NCI-H446 (cell line): Measurements from ENCODE around the gene WDTC1.
"Not testable (repeated sequence)": the region's sequence is repeated elsewhere in the genome, so short reads cannot be mapped to it uniquely, and the experiment has no call there.

Experiments used
- DNase-seq, 2 experiments: peaks; one replicate each; lab custom pipeline; 2025; lab: John Stamatoyannopoulos, UW

The WDTC1 gene, protein sequence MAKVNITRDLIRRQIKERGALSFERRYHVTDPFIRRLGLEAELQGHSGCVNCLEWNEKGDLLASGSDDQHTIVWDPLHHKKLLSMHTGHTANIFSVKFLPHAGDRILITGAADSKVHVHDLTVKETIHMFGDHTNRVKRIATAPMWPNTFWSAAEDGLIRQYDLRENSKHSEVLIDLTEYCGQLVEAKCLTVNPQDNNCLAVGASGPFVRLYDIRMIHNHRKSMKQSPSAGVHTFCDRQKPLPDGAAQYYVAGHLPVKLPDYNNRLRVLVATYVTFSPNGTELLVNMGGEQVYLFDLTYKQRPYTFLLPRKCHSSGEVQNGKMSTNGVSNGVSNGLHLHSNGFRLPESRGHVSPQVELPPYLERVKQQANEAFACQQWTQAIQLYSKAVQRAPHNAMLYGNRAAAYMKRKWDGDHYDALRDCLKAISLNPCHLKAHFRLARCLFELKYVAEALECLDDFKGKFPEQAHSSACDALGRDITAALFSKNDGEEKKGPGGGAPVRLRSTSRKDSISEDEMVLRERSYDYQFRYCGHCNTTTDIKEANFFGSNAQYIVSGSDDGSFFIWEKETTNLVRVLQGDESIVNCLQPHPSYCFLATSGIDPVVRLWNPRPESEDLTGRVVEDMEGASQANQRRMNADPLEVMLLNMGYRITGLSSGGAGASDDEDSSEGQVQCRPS

DNA sequence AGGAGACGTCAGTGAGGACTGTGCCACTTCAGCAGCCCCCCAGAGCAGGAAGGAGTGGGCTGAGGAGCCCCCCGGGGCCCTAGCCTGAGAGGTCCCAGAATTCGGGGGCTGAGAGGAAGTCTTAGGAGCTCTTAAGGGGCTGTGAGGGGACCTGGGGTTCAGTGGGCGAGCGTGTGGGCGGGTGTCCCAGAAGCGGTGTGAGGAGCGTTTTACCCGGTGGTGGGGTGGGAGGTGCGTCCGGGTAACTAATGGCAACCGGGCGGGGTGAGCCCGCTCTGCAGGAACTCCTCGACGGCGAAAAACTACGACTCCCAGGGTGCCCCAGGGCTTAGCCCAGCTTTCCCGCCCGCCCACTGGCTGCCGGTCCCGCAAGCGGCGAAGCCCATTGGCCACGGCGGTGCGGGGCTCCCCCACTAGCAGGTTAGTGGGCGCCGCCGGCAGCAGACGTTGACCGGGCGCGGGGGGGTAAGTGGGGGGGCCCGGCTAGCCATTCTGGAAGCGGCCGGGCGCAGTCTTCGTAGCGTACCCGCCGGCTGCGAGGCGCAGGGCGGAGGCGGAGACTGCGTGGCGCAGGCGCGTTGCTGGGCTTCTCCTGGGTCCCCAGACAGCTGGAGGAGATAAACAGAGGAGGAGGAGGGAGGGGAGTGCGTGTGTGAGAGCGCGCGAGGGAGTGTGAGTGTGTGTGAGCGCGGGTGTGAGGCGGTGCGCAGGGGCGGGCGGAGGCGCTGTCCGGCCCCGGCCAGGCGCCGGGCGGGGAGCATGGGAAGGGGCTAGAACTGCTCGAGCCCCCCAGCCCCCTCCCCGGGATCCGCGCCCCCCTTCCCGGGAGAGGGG, at the start of gene WDTC1:
WDTC1 (plus strand) TSS at position 584 of the 834 bp plus-strand sequence. CDS start 26,423 bp downstream, outside the sequence.
- DNase-seq: peak; percentile 87 to 98

DNA sequence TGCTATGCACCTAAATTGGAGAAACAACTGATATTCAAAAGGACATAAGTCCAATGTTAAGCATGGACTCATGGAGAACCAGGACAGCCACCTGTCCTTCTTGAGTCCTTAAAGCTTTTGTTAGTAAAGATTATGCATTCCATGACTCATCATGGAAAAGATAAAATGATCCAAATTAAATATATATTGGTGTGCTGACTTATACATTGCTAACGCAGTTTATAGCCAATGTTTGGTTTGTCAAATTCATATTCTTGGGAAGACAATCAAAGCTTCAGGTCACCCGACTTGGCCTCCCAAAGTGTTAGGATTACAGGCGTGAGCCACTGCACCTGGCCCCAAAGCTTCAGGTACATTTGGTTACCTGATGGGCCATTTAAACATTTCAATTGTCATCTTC, 49.8 kb upstream of the WDTC1 start:
- DNase-seq: not testable (repeated sequence)

DNA sequence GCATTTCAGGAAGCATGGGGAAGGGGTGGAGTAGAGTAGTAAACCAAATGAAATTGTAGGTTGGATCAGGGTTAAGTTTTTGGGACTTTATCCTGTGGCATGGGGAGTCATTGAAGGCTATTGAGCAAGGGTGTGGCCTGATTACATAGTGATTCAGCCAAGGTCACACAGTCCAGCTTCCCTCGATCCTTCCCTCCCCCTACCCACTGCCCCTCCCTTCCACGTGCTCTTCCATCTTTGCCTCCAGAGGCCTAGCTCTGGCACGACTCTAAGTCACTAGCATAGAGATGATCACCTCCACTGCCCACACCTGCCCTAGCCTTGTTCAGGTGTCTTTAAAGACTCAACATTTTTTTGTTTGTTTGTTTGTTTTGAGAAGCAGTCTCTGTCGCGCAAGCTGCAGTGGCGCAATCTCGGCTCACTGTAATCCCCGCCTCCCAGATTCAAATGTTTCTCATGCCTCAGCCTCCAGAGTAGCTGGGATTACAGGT, 42.3 kb upstream of the WDTC1 start:
- no peak for DNase-seq

DNA sequence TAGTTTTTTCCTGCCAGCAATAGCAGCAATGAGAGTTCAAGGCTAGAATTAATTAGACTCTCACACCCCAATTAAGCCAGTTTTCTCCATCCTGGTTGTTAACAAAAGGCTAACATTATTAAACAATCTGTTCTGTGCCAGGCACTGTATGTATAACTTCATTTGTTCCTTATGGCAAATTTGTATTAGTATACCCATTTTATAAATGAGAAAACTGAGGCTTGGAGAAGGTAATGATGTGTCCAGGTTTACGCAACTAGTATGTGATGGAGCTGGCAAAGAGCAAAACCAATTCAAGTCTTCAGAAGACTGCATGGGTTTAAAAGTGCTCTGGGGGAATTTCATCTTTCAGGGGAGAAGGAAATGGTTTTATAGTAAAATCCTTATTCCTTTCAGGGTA, 41.2 kb upstream of the WDTC1 start:
- no peak for DNase-seq

DNA sequence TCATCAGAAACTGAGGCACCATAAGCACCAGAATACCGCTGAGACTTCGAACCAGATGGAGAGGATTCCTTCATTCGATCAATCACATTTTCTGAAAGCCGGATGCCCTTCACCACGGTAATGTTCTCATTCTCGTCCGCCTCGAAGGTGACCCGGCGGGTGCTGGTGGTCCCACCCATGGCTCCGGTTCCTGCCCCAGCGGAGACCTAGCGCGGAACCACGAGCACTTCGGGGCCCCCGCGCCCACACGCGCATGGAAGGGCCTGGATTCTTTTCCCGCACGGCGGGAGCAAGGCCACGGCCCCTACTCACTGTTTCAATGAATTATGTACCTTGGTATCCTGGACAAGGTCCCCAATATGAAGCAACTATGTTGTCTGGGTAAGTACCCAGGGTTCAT, 33.1 kb upstream of the WDTC1 start:
- no peak for DNase-seq

DNA sequence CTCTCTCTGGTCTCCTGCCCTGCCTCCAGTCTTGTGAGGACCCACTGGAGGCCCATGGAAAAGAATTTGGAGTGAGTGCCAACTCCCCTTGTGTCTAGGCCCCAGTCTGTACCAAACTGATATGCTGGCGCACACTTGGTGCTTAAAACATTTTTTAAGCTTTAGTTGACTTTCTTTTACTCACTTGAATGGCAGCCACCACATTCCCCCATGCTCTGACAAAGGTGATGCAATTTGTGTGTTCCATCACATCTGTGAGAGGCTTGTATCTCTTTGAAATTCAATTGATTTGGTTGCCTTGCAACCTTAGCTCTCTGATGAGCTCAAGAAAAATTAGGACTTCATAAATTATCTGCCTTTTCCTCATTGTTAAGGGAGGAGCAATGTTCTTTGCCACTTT, 30.5 kb upstream of the WDTC1 start:
- DNase-seq: no peak

DNA sequence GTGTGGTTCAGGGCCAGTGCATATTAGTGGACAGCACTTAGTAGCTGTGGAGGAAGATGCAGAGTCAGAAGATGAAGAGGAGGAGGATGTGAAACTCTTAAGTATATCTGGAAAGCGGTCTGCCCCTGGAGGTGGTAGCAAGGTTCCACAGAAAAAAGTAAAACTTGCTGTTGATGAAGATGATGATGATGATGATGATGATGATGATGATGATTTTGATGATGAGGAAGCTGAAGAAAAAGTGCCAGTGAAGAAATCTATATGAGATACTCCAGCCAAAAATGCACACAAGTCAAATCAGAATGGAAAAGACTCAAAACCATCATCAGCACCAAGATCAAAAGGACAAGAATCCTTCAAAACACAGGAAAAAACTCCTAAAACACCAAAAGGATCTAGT, 27.2 kb upstream of the WDTC1 start:
- not testable (repeated sequence) for DNase-seq

DNA sequence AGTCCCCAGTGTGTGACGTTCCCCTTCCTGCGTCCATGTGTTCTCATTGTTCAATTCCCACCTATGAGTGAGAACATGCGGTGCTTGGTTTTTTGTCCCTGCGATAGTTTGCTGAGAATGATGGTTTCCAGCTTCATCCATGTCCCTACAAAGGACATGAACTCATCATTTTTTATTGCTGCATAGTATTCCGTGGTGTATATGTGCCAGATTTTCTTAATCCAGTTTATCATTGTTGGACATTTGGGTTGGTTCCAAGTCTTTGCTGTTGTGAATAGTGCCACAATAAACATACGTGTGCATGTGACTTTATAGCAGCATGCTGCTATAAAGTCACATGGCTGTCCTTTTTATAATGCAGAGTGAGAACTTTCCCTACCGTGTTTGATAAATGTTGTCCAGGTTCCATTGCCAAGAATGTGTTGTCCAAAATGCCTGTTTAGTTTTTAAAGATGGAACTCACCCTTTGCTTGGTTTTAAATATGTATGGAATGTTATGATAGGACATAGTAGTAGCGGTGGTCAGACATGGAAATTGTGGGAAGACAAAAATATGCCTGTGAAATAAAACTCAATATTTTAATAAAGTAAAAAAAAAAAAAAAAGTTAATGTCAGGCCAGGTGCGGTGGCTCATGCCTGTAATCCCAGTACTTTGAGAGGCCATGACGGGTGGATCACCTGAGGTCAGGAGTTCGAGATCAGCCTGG, 26.1 kb upstream of the WDTC1 start:
- not testable (repeated sequence) for DNase-seq

DNA sequence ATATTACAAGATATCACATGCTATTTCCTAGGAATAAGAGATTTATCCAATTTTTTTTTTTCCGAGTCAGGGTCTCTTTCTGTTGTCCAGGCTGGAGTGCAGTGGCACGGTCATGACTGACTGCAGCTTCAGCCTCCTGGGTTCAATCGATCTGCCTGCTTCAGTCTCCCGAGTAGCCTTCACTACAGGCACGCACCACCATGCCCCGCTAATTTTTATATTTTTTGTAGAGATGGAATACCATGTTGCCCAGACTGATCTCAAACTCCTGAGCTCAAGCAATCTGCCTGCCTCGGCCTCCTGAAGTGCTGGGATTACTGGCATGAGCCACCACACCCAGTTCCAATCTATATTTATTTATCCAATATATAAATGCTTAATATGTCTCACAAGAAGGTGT, 18.0 kb upstream of the WDTC1 start:
- DNase-seq: no peak

DNA sequence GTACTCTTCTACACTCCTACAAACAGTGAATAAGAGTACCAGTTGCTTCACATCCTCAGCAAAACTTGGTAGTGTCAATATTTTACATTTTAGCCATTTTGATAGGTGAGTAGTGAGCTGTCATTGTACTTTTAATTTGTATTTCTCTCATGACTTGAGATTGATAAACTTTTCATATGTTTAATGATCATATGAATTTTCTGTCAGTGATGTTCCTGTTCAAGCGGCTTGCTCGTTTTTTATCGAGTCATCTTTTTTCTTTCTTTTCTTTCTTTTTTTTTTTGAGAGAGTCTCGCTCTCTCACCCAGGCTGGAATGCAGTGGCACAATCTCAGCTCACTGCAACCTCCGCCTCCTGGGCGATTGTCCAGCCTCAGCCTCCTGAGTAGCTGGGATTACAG, 17.0 kb upstream of the WDTC1 start:
- DNase-seq: no peak

DNA sequence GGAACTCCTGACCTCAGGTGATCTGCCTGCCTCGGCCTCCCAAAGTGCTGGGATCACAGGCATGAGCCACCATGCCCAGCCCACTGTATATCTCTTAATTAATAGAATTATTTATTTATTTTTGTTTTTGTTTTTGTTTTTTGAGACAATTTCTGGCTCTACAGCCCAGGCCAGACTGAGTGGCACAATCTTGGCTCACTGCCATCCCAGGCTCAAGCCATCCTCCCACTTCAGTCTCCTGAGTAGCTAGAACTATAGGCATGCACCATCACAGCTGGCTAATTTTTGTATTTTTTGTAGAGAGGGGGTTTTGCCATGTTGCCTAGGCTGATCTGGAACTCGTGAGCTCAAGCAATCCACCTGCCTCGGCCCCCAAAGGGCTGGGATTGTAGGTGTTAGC, 15.7 kb upstream of the WDTC1 start:
- no peak for DNase-seq

DNA sequence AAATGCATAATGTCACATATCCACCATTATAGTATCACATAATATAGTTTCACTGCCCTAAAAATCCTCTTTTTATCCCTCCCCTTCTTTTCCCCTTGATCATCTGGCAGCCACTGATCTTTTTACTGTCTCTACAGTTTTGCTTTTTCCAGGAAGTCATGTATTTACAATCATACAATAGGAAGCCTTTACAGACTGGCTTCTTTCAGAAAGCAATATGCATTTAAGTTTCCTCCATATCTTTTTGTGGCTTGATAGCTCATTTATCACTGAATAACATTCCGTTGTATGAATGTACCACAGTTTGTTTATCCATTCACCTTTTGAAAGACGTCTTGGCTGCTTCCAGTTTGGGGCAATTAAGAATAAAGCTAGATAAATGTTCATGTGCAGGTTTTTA, 14.3 kb upstream of the WDTC1 start:
- no peak for DNase-seq

DNA sequence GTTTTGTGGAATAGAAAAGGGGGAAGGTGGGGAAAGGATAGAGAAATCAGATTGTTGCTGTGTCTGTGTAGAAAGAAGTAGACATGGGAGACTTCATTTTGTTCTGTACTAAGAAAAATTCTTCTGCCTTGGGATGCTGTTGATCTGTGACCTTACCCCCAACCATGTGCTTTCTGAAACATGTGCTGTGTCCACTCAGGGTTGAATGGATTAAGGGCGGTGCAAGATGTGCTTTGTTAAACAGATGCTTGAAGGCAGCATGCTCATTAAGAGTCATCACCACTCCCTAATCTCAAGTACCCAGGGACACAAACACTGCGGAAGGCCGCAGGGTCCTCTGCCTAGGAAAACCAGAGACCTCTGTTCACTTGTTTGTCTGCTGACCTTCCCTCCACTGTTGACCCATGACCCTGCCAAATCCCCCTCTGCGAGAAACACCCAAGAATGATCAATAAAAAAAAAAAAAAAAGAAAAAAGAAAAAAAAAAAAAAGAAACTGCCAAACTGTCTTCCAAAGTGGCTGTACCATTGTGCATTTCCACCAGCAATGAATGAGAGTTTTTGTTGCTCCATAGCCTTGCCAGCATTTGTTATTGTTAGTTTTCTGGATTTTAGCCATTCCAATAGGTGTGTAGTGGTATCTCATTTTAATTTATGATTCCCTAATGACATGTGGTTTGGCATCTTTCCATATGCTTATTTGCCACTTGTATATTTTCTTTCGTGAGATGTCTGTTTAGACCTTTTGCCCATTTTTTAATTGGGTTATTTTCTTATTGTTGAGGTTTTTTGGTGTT, 13.5 kb upstream of the WDTC1 start:
- DNase-seq: not testable (repeated sequence)

DNA sequence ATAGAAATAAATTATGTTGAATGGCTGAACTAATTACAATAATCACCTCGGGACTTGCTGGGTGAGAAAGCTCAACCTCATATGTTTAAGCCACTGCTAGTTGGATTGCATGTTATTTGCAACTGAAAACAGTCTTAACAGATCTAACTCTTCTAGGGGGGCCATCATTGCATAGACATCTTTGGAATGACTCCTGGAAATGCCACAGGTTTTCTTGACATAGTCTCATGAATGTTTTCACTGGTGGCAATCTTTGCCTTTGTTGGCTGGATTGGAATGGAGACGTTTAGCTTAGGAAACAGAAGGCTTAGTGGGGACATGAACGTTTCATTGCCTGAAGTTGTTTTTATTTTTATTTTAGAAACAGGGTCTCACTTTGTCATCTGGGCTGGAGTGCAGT, 8.8 kb upstream of the WDTC1 start:
- no peak for DNase-seq

DNA sequence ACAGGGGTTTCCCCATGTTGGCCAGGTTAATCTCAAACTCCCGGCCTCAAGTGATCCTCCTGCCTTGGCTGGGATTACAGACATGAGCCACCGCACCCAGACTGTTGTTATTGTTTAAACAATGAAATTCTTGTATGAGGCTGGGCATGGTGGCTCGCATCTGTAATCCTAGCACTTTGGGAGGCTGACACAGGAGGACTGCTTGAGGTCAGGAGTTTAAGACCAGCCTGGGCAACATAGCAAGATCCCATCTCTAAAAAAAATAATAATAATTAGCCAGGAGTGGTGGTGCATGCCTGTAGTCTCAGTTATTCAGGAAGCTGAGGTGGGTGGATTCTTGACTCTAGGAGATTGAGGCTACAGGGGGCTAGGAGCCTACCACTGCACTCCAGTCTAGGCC, 6.7 kb upstream of the WDTC1 start:
- DNase-seq: no peak

DNA sequence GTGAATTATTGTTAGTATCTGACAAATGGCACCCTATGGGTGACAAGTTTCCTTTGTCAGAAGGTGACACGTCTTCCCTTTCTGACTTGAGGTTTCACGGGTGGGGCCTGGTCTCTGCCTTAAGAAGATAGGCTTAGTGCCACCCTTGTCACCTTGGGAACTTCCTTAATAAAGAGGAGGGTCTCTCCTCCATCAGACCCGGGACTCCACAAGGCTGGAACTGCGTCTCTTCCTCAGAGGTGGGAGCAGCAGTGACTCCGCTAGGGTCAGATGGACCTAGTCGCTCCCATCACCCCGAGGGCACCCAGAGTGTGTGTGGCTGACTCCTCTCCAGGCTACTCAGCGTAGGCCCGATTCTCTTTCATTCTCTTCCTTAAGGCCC, 774 bp upstream of the WDTC1 start:
- DNase-seq: no peak

DNA sequence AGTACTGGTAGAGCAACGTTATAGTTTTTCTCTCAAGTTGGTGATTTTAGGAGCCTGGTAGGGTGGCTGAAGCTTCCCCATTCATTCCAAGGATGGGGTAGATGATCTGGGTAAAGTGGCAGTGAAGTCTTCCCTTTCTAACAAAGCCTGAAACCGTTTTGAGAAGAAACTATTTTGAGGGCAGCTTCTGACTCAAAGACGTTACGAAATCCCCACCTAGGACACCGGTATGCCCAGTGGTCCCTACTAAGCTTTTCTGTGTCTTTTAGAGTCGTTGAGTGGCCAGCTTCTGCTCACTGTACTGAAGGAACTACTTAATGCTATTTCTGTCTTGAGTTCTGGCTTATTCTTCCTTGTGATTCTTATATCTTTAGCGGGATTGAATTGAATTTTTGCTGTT, 1.4 kb downstream of the WDTC1 start:
- DNase-seq: no peak

DNA sequence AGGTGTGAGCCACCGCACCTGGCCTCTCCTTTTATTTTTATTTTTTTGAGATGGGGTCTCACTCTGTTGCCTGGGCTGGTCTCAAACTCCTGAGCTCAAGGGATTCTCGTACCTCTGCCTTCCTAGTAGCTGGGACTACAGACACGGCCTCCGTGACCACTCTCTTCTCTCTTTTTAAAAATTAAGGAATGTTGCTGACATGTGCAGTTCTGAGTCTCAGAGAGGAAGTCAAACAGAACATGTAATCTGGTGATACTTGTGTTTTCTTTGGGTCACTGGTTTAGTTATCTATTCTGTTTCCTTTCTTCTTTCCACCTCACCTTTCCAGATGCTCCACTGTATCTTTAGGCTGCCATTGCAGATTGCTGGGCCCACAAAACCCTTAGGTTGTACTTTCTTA, 2.7 kb downstream of the WDTC1 start:
- no peak for DNase-seq

DNA sequence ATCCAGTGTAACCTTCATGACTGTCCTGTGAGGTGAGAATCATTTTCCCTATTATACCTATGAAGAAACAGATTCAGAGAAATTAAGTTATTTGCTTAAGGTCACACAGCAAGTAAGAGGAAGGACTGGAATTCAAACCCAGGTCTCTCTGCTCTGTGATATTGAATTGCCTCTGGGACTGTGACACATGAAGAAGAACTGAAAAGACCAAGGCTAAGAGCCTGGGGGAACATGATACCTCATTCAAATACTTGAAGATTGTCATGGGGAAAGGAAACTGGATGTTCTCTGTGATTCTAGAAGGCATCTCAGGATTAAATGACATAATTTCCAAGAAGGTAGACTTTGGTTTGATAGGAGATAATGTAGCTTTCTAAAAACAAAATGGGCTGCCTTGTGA, 3.6 kb downstream of the WDTC1 start:
- no peak for DNase-seq

DNA sequence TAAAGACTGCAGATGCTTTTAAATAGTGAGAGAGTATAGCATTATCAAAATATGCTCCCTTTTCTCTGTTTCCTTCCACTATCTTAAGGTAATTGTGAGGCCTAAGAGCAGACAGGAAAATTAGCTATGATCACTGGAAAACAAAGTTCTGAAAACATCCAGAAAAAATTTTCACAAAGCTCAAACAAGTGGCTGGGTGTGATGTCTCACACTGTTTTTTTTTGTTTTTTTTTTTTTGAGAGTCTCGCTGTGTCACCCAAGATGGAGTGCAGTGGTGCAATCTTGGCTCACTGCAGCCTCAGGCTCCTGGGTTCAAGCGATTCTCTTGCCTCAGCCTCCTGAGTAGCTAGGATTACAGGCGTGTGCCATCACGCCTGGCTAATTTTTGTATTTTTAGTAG, 7.2 kb downstream of the WDTC1 start:
- no peak for DNase-seq

DNA sequence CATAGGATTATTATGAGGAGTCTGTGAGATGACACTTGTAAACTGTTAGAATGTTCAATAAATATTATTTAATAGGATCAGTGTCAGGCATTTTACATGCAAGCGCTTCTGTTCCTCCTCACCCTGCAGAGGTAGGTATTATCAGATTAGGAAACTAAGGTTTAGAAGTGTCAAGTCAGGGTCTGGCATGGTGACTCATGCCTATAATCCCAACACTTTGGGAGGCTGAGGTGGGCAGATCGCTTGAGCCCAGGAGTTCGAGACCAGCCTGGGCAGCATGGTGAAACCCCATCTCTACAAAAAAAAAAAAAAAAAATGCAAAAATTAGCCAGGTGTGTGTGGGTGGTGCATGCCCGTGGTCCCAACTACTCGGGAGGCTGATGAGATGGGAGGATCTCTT, 9.2 kb downstream of the WDTC1 start:
- DNase-seq: not testable (repeated sequence)
